Neural cell (in vitro differentiated cells): ENCODE data around the gene CES1.

ENCODE experiments used
- CTCF ChIP-seq: fragments of 450-650 bp; IDR thresholded peaks from 2 replicates; pipeline ENCODE4 v1.5.1; 2014; ENCODE audit warnings: antibody characterized with exemption, mild to moderate bottlenecking, moderate library complexity; ENCODE audit not compliant: poor library complexity, severe bottlenecking
- EZH2 ChIP-seq: fragments of 200-600, 300-800 bp; shearing (Covaris generic), sonication (generic); IDR thresholded peaks from 2 replicates; pipeline ENCODE4 v1.6.1; 2014; ENCODE audit warnings: antibody characterized with exemption, low read length, borderline replicate concordance, mild to moderate bottlenecking; ENCODE audit not compliant: insufficient read depth, poor library complexity, severe bottlenecking
- TAF1 ChIP-seq: IDR thresholded peaks from 2 replicates; pipeline ENCODE4 v1.6.1; 2012; ENCODE audit warnings: low read depth

GRCh38 chr16:55832773-55833691, at the start of gene CES1:
- no peak for TF ChIP-seq CTCF
- TF ChIP-seq TAF1, result no peak
- TF ChIP-seq EZH2, result no peak
